NCI-H748 treated with DMSO at 0.1 percent for 48 hours (cell line): ENCODE results near the gene COQ4.
A peak's percentile ranks its signal among the peaks of the same experiment; 100 is the strongest.
"Not testable (repeated sequence)": the region's sequence is repeated elsewhere in the genome, so short reads cannot be mapped to it uniquely, and the experiment has no call there.

ENCODE experiments used
- DNase-seq: peaks from one replicate; lab custom pipeline; 2025; lab: John Stamatoyannopoulos, UW

Gene COQ4

GRCh38 chr9:128298535-128299482 is 23.8 kb upstream of the COQ4 start:
- no peak for DNase-seq

- DNase-seq: no peak
Measured at GRCh38 chr9:128304136-128304970, 18.3 kb upstream of the COQ4 start.

- DNase-seq: no peak
Measured at GRCh38 chr9:128304971-128305288, 17.7 kb upstream of the COQ4 start.

GRCh38 chr9:128309551-128309950 is 13.1 kb upstream of the COQ4 start:
- DNase-seq: no peak

GRCh38 chr9:128310461-128310860 is 12.2 kb upstream of the COQ4 start:
- DNase-seq: no peak

GRCh38 chr9:128314697-128315096 is 7.9 kb upstream of the COQ4 start:
- no peak for DNase-seq

GRCh38 chr9:128316421-128316820 is 6.2 kb upstream of the COQ4 start:
- no peak for DNase-seq

- DNase-seq: no peak
Measured at GRCh38 chr9:128317629-128318028, 5.0 kb upstream of the COQ4 start.

- DNase-seq: no peak
Measured at GRCh38 chr9:128321343-128321742, 1.3 kb upstream of the COQ4 start.

GRCh38 chr9:128321879-128322403 is 698 bp upstream of the COQ4 start:
- no peak for DNase-seq

- peak; percentile 41 for DNase-seq
Measured at GRCh38 chr9:128323212-128323730, 632 bp downstream of the COQ4 start.

GRCh38 chr9:128323791-128324190 is 1.2 kb downstream of the COQ4 start:
- DNase-seq: no peak

- no peak for DNase-seq
Measured at GRCh38 chr9:128324401-128324800, 1.8 kb downstream of the COQ4 start.

GRCh38 chr9:128325629-128326028 is 3.0 kb downstream of the COQ4 start:
- no peak for DNase-seq

GRCh38 chr9:128333451-128333869 is 10.8 kb downstream of the COQ4 start:
- DNase-seq: no peak

GRCh38 chr9:128335161-128335560 is 12.5 kb downstream of the COQ4 start:
- DNase-seq: no peak

GRCh38 chr9:128335914-128336313 is 13.3 kb downstream of the COQ4 start:
- no peak for DNase-seq

- no peak for DNase-seq
Measured at GRCh38 chr9:128337936-128338335, 15.3 kb downstream of the COQ4 start.

- not testable (repeated sequence) for DNase-seq
Measured at GRCh38 chr9:128338852-128339614, 16.4 kb downstream of the COQ4 start.

GRCh38 chr9:128339761-128340690 is 17.4 kb downstream of the COQ4 start, which contains the start of gene SLC27A4:
SLC27A4 (plus strand) TSS chr9:128340527; CDS start chr9:128343133, 2,606 bp downstream.
- DNase-seq: peak; percentile 91
